SK-N-SH (cell line): ENCODE data around the gene ASXL2. TPM values are rescaled to one million over a fixed set of nuclear protein-coding genes. Genes with fewer than 3 reads are reported as not detected.

Experiments used
- CTCF ChIA-PET: fragments of 300-600, 350-600 bp; formaldehyde crosslinking; extraction: SDS; loops from one replicate; lab custom pipeline; 2021; lab: Yijun Ruan, JAX
- POLR2A ChIA-PET: fragments of 350-600 bp; sonication (Branson Sonifier 250); formaldehyde crosslinking; extraction: SDS; loops from one replicate; lab custom pipeline; 2020; ENCODE audit warnings: antibody characterized with exemption, inconsistent platforms; lab: Yijun Ruan, JAX
- DNase-seq: peaks from one replicate; pipeline ENCODE4 v3.0.0; 2012
- H2AFZ ChIP-seq: fragments of 200-600 bp; sonication (generic); 2 replicates; pipeline ENCODE4 v1.8.1; 2016; ENCODE audit warnings: antibody characterized with exemption, mild to moderate bottlenecking, low read depth
- H3F3A ChIP-seq: fragments of 200-600 bp; sonication (generic); replicated peaks from 2 replicates; pipeline ENCODE3; 2016; ENCODE audit warnings: antibody characterized with exemption, mild to moderate bottlenecking; ENCODE audit not compliant: insufficient read depth
- H3K27ac ChIP-seq, 2 experiments: fragments of 200-500 bp in 1 of 2; fragments of 200-600 bp in 1 of 2; sonication (Bioruptor generic) in 1 of 2; sonication (generic), shearing (Covaris generic) in 1 of 2; 2 replicates each; pipeline versions ENCODE4 v1.5.1 to v1.6.1; 2014 to 2016; ENCODE audit warnings: low read depth in 2 of 2, inconsistent platforms in 1 of 2, low read length in 1 of 2, mild to moderate bottlenecking in 1 of 2, mixed read lengths in 1 of 2
- H3K27me3 ChIP-seq: fragments of 200-600 bp; sonication (generic), shearing (Covaris generic); 2 replicates; pipeline ENCODE4 v1.6.1; 2016; ENCODE audit warnings: mixed run types; ENCODE audit not compliant: insufficient read depth
- H3K36me3 ChIP-seq, 2 experiments: fragments of 200-500 bp in 1 of 2; fragments of 200-600 bp in 1 of 2; sonication (Bioruptor generic) in 1 of 2; sonication (generic) in 1 of 2; replicated peaks in 1 of 2; 2 replicates each; pipeline versions ENCODE3 to v1.5.1; 2014 to 2016; ENCODE audit warnings: low read length in 1 of 2, mild to moderate bottlenecking in 1 of 2; ENCODE audit not compliant: insufficient read depth in 2 of 2, control insufficient read depth in 1 of 2
- H3K4me1 ChIP-seq, 2 experiments: fragments of 200-500 bp in 1 of 2; fragments of 200-600 bp in 1 of 2; sonication (Bioruptor generic) in 1 of 2; sonication (generic), shearing (Covaris generic) in 1 of 2; 2 replicates each; pipeline versions ENCODE4 v1.5.1 to v1.6.1; 2014 to 2016; ENCODE audit warnings: low read depth in 1 of 2, low read length in 1 of 2, mixed run types in 1 of 2; ENCODE audit not compliant: insufficient read depth in 2 of 2, control insufficient read depth in 1 of 2
- H3K4me2 ChIP-seq: fragments of 200-600 bp; sonication (generic), shearing (Covaris generic); 2 replicates; pipeline ENCODE4 v1.6.1; 2017; ENCODE audit warnings: mixed run types
- H3K4me3 ChIP-seq, 2 experiments: fragments of 200-500 bp in 1 of 2; fragments of 200-600 bp in 1 of 2; sonication (Bioruptor generic) in 1 of 2; sonication (generic), shearing (Covaris generic) in 1 of 2; 2 replicates each; pipeline versions ENCODE4 v1.5.1 to v1.8.1; 2014 to 2016; ENCODE audit warnings: low read depth in 2 of 2, inconsistent platforms in 1 of 2, low read length in 1 of 2, mild to moderate bottlenecking in 1 of 2, mixed read lengths in 1 of 2, moderate library complexity in 1 of 2
- H3K79me2 ChIP-seq: fragments of 200-600 bp; sonication (generic); 2 replicates; pipeline ENCODE4 v1.8.1; 2017; ENCODE audit warnings: mild to moderate bottlenecking; ENCODE audit not compliant: insufficient read depth
- H3K9ac ChIP-seq: fragments of 200-600 bp; sonication (generic); 2 replicates; pipeline ENCODE4 v1.6.1; 2017; ENCODE audit warnings: mixed run types
- H3K9me2 ChIP-seq: fragments of 200-600 bp; sonication (generic); 2 replicates; pipeline ENCODE4 v1.6.1; 2017; ENCODE audit warnings: mixed run types
- H3K9me3 ChIP-seq: fragments of 200-600 bp; sonication (generic); 2 replicates; pipeline ENCODE4 v1.6.1; 2017; ENCODE audit warnings: mixed run types, mild to moderate bottlenecking, moderate library complexity
- H4K20me1 ChIP-seq: fragments of 200-600 bp; sonication (generic); 2 replicates; pipeline ENCODE4 v1.6.1; 2017; ENCODE audit warnings: mild to moderate bottlenecking, mixed run types; ENCODE audit not compliant: insufficient read depth
- CHD2 ChIP-seq: fragments of 150-350 bp; IDR thresholded peaks from 2 replicates; pipeline ENCODE4 v1.6.1; 2018; ENCODE audit warnings: low read length; ENCODE audit not compliant: partially characterized antibody
- EP300 ChIP-seq, 2 experiments: IDR thresholded peaks; 2 replicates each; pipeline versions ENCODE4 v1.4.0 to v1.6.1; 2012; ENCODE audit warnings: borderline replicate concordance in 1 of 2, low read depth in 1 of 2, low read length in 1 of 2
- GABPA ChIP-seq: IDR thresholded peaks from 2 replicates; pipeline ENCODE4 v1.4.0; 2012; ENCODE audit warnings: low read depth, mild to moderate bottlenecking
- JUND ChIP-seq: IDR thresholded peaks from 2 replicates; pipeline ENCODE4 v1.4.0; 2012
- MXI1 ChIP-seq: IDR thresholded peaks from 2 replicates; pipeline ENCODE4 v1.6.1; 2012; ENCODE audit warnings: mild to moderate bottlenecking, low read depth, low read length, improper control_type of control experiment
- NFIC ChIP-seq: IDR thresholded peaks from 2 replicates; pipeline ENCODE4 v1.4.0; 2012; ENCODE audit warnings: borderline replicate concordance
- NRF1 ChIP-seq: IDR thresholded peaks from 2 replicates; pipeline ENCODE4 v1.6.1; 2012; ENCODE audit warnings: low read depth, mild to moderate bottlenecking, low read length
- RXRA ChIP-seq: IDR thresholded peaks from 2 replicates; pipeline ENCODE4 v1.4.0; 2012; ENCODE audit warnings: low read depth, mild to moderate bottlenecking, borderline replicate concordance
- SMC3 ChIP-seq: IDR thresholded peaks from 2 replicates; pipeline ENCODE4 v1.6.1; 2012; ENCODE audit warnings: low read depth, low read length, improper control_type of control experiment
- TAF1 ChIP-seq: IDR thresholded peaks from 2 replicates; pipeline ENCODE4 v1.6.1; 2012; ENCODE audit warnings: low read depth, mild to moderate bottlenecking, low read length, moderate library complexity, borderline replicate concordance
- TEAD4 ChIP-seq: IDR thresholded peaks from 2 replicates; pipeline ENCODE4 v1.4.0; 2012; ENCODE audit warnings: mild to moderate bottlenecking, borderline replicate concordance; ENCODE audit not compliant: insufficient read depth
- WGBS: methylation state at CpG from one replicate; pipeline ENCODE4 v1.1.6; 2017; ENCODE audit warnings: low lambda C conversion rate; 5-methylcytosine and 5-hydroxymethylcytosine counted together
- polyA plus RNA-seq, 3 experiments: library from polyadenylated mRNA; depleted of rRNA; stranded (reverse); fragments of >200 nt; gene quantifications; 2 replicates each; pipeline ENCODE4 v1.2.3, GENCODE V29; 2012
- TF ChIP-seq, protein P1 (sequence below): fragments of 150-350 bp; IDR thresholded peaks from 2 replicates; pipeline ENCODE4 v1.6.1; 2016; ENCODE audit warnings: mild to moderate bottlenecking, low read depth, low read length
- TF ChIP-seq, protein P2 (sequence below): IDR thresholded peaks from 2 replicates; pipeline ENCODE4 v1.4.0; 2012; ENCODE audit warnings: low read depth, borderline replicate concordance
- TF ChIP-seq, protein P3 (sequence below): fragments of 200-600 bp; sonication (generic); IDR thresholded peaks from 2 replicates; pipeline ENCODE4 v1.6.1; 2017; ENCODE audit warnings: antibody characterized with exemption, mild to moderate bottlenecking, moderate library complexity
- TF ChIP-seq, protein P4 (sequence below): IDR thresholded peaks from 2 replicates; pipeline ENCODE4; 2012
- TF ChIP-seq, protein P5 (sequence below): fragments of 150-350 bp; IDR thresholded peaks from 2 replicates; pipeline ENCODE4 v1.6.1; 2017; ENCODE audit warnings: antibody characterized with exemption, low read length, low read depth, borderline replicate concordance

Gene ASXL2
- polyA plus RNA-seq, 1 of the 3 experiments (the other 2 are of a cell fraction), result 4.8 TPM

DNA sequence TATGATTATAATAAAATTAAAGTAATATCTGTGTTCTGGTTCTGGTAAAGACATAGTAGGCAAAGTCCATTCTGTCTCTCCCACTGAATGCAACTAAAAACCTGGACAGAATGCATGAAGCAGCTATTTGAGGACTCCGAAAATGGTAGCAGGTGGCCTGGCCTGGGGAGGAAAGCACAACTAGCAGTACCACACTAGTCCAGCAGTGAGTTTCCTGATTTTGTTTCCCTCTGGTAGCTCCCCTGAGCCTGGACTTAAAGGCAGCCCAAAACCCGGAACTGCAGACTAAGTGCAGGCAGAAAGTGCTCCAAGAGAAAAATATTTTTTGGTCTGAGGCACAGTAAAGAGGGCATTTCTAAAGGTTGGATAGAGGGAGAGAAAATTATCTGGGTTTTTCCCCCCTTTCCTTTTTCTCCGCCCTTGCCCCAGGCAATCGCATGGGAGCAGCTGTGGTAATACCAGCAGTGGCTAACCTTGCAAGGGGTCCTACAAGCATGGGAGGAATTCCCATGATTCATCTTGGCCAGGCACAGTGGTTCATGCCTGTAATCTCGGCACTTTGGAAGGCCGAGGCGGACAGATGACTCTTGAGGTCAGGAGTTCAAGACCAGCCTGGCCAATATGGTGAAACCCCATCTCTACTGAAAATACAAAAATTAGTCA lies 32.3 kb downstream of the ASXL2 start:
- CTCF ChIA-PET, result interaction anchor here (0.8 to 1.3 kb wide), 5 partner anchors 9 to 105 kb away, joined by 3 to 4 read pairs (median 3); no protein-coding TSS in a partner anchor
- Histone ChIP-seq H2AFZ (no peak overlapping the region), H3K9me3 (no peaks in the 10 kb centered on the region), H3K4me3 (no peak overlapping the region), H3K36me3 (peaks cover 8 to 19% of the 10 kb centered on the region in 2 experiments), H3K79me2 (peaks cover 60% of the 10 kb centered on the region), H3K27ac (no peak overlapping the region), H4K20me1 (peaks cover 4% of the 10 kb centered on the region), H3K4me2 (no peak overlapping the region), H3K9me2 (no peaks in the 10 kb centered on the region), H3F3A (peaks cover 6% of the 10 kb centered on the region), H3K27me3 (no peaks in the 10 kb centered on the region), H3K4me1 (peaks cover 0 to 3% of the 10 kb centered on the region in 2 experiments; a peak in 1 of 4 replicates), H3K9ac (no peak overlapping the region)
- no peak for DNase-seq
- TF ChIP-seq NFIC, result no peak
- no peak for TF ChIP-seq MXI1
- TF ChIP-seq TEAD4, result no peak
- TF ChIP-seq CHD2, result no peak
- no peak for TF ChIP-seq RXRA
- TF ChIP-seq GABPA, result no peak
- TF ChIP-seq, protein P1, sequence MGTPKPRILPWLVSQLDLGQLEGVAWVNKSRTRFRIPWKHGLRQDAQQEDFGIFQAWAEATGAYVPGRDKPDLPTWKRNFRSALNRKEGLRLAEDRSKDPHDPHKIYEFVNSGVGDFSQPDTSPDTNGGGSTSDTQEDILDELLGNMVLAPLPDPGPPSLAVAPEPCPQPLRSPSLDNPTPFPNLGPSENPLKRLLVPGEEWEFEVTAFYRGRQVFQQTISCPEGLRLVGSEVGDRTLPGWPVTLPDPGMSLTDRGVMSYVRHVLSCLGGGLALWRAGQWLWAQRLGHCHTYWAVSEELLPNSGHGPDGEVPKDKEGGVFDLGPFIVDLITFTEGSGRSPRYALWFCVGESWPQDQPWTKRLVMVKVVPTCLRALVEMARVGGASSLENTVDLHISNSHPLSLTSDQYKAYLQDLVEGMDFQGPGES, result no peak
- TF ChIP-seq, protein P2, sequence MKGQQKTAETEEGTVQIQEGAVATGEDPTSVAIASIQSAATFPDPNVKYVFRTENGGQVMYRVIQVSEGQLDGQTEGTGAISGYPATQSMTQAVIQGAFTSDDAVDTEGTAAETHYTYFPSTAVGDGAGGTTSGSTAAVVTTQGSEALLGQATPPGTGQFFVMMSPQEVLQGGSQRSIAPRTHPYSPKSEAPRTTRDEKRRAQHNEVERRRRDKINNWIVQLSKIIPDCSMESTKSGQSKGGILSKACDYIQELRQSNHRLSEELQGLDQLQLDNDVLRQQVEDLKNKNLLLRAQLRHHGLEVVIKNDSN, result no peak
- TF ChIP-seq, protein P3, sequence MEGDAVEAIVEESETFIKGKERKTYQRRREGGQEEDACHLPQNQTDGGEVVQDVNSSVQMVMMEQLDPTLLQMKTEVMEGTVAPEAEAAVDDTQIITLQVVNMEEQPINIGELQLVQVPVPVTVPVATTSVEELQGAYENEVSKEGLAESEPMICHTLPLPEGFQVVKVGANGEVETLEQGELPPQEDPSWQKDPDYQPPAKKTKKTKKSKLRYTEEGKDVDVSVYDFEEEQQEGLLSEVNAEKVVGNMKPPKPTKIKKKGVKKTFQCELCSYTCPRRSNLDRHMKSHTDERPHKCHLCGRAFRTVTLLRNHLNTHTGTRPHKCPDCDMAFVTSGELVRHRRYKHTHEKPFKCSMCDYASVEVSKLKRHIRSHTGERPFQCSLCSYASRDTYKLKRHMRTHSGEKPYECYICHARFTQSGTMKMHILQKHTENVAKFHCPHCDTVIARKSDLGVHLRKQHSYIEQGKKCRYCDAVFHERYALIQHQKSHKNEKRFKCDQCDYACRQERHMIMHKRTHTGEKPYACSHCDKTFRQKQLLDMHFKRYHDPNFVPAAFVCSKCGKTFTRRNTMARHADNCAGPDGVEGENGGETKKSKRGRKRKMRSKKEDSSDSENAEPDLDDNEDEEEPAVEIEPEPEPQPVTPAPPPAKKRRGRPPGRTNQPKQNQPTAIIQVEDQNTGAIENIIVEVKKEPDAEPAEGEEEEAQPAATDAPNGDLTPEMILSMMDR, result no peak
- TF ChIP-seq EP300 (IDR thresholded peaks at IDR 0.05; ENCODE audit: borderline replicate concordance in 1 of 2, low read depth in 1 of 2, low read length in 1 of 2), result no peak
- TF ChIP-seq TAF1, result no peak
- no peak for TF ChIP-seq JUND
- TF ChIP-seq, protein P4, sequence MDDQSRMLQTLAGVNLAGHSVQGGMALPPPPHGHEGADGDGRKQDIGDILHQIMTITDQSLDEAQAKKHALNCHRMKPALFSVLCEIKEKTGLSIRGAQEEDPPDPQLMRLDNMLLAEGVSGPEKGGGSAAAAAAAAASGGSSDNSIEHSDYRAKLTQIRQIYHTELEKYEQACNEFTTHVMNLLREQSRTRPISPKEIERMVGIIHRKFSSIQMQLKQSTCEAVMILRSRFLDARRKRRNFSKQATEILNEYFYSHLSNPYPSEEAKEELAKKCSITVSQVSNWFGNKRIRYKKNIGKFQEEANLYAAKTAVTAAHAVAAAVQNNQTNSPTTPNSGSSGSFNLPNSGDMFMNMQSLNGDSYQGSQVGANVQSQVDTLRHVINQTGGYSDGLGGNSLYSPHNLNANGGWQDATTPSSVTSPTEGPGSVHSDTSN, result no peak
- TF ChIP-seq, protein P5, sequence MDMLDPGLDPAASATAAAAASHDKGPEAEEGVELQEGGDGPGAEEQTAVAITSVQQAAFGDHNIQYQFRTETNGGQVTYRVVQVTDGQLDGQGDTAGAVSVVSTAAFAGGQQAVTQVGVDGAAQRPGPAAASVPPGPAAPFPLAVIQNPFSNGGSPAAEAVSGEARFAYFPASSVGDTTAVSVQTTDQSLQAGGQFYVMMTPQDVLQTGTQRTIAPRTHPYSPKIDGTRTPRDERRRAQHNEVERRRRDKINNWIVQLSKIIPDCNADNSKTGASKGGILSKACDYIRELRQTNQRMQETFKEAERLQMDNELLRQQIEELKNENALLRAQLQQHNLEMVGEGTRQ, result no peak
- TF ChIP-seq SMC3, result no peak
- no peak for TF ChIP-seq NRF1
- 89% methylated on average over 7 of the region's 7 CpGs for WGBS
- POLR2A ChIA-PET, result interaction anchor here (1.0 kb wide), 1 partner anchor 7 kb away, joined by 3 read pairs; no protein-coding TSS in a partner anchor
